Thyroid gland (tissue), 4 donors: ENCODE results near the gene LRRFIP1. TPM values are rescaled to one million over a fixed set of nuclear protein-coding genes. Genes with fewer than 3 reads are reported as not detected.

Experiments used
- DNase-seq, 2 donors: peaks; one replicate each; pipeline ENCODE4 v3.0.0-alpha.2; 2019
- H3K27ac ChIP-seq, 3 donors: fragments of 200-600 bp; sonication (generic); 1 replicate in 2 of 3; 2 replicates in 1 of 3; pipeline ENCODE4 v1.5.1; 2016 to 2019; ENCODE audit warnings: mild to moderate bottlenecking in 1 of 3, moderate library complexity in 1 of 3
- H3K27me3 ChIP-seq: fragments of 200-600 bp; sonication (generic); one replicate; pipeline ENCODE4 v1.5.1; 2019
- H3K36me3 ChIP-seq, 2 donors: fragments of 200-600 bp; sonication (generic); one replicate each; pipeline ENCODE4 v1.5.1; 2016 to 2019
- H3K4me1 ChIP-seq, 2 donors: fragments of 200-600 bp; sonication (generic); one replicate each; pipeline ENCODE4 v1.5.1; 2017 to 2019
- H3K4me3 ChIP-seq, 3 donors: fragments of 200-600 bp; sonication (generic); replicated peaks in 1 of 3; 1 replicate in 2 of 3; 2 replicates in 1 of 3; pipeline ENCODE4 v1.5.1; 2016; ENCODE audit warnings: mild to moderate bottlenecking in 1 of 3
- H3K9me3 ChIP-seq: fragments of 200-600 bp; sonication (generic); one replicate; pipeline ENCODE4 v1.5.1; 2017
- POLR2A ChIP-seq, 2 donors: fragments of 450-650 bp; IDR thresholded peaks; one replicate each; pipeline ENCODE4 v1.6.1; 2017; ENCODE audit warnings: antibody characterized with exemption in 2 of 2, mild to moderate bottlenecking in 2 of 2, moderate library complexity in 1 of 2
- WGBS, 2 donors: methylation state at CpG; one replicate each; pipeline ENCODE4 v1.1.5; 2017; 5-methylcytosine and 5-hydroxymethylcytosine counted together
- intact Hi-C: fragments of 100-400 bp; cut with DNase I; formaldehyde crosslinking; loops from one replicate; pipeline ENCODE4 v1.15.1; 2023
- total RNA-seq, 4 donors: library from RNA; depleted of rRNA; stranded (reverse); fragments of >200 nt; gene quantifications; one replicate each; pipeline ENCODE4 v1.2.3, GENCODE V29; 2016
- TF ChIP-seq, protein P1 (sequence below), 6 experiments: fragments of 200-600 bp in 3 of 6; fragments of 450-650 bp in 3 of 6; sonication (generic) in 3 of 6; IDR thresholded peaks; one replicate each; pipeline ENCODE4 v1.5.1; 2016 to 2019; ENCODE audit warnings: antibody characterized with exemption in 6 of 6, mild to moderate bottlenecking in 2 of 6, inconsistent platforms in 1 of 6, moderate library complexity in 1 of 6

LRRFIP1 gene, protein sequence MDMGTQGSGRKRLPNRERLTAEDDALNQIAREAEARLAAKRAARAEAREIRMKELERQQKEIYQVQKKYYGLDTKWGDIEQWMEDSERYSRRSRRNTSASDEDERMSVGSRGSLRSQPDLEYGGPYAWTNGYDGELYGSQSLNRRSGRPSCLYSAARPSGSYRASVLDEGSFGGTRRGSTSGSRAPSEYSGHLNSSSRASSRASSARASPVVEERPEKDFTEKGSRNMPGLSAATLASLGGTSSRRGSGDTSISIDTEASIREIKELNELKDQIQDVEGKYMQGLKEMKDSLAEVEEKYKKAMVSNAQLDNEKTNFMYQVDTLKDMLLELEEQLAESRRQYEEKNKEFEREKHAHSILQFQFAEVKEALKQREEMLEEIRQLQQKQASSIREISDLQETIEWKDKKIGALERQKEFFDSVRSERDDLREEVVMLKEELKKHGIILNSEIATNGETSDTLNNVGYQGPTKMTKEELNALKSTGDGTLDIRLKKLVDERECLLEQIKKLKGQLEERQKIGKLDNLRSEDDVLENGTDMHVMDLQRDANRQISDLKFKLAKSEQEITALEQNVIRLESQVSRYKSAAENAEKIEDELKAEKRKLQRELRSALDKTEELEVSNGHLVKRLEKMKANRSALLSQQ
- total RNA-seq, result 100 to 1,000 TPM in 2 of 4 donors, 10 to 100 TPM in 2; 76.1 to 113 (median 96.6) TPM

DNA sequence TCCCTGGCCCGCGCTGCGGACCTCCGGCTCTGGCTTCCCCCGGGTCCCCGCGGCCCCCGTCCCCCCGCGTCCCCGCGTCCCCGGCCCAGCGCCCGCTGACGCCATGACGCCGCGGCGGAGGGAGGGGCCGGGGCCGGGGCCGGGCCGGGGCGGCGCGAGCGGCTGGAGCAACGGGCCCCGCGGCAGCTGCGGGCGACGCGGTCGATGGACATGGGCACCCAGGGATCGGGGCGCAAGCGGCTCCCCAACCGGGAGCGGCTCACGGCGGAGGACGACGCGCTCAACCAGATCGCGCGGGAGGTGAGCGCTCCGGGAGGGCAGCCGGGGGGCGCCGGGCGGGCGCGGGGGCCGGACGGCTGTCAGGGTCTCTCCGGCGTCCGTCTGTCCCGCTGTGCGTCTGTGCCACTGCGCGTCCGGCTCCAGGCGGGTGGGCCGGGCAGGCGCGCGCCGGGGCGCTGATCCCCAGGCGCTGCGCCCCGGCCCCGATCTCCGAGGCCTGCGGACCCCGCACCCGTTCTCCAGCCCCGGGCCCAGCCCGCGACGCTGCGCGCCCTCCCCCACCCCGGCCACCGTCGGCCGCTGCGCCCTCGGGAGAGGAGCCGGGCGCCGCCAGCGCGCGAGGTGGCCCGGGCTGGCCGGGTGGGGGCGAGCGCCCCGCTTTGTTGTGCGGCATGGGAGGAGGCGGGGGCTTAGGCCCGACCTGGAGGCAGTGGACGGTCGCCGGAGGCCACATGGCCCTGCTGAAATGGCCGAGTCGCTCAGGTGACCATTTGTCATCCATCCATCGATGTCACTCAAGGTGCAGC is at the start of gene LRRFIP1:
Gene LRRFIP1, plus strand, starts transcription at position 147 of the 806 bp plus-strand sequence. Its CDS starts 58 bp downstream, at position 205.
- intact Hi-C loops, result loop anchor here (5.0 kb wide), 1 partner anchor 50 kb away; no protein-coding TSS in a partner anchor
- H3K36me3 ChIP-seq, result no peaks in the 10 kb centered on the region
- DNase-seq, result peak; percentile 55 to 59
- H3K9me3 ChIP-seq, result no peaks in the 10 kb centered on the region
- H3K4me1 ChIP-seq, result peaks cover 26 to 45% of the 10 kb centered on the region in 2 donors
- no peaks in the 10 kb centered on the region for H3K27me3 ChIP-seq
- peak within 1 kb of the TSS; percentile 38 to 84 (median 71) for H3K27ac ChIP-seq
- TF ChIP-seq, protein P1, sequence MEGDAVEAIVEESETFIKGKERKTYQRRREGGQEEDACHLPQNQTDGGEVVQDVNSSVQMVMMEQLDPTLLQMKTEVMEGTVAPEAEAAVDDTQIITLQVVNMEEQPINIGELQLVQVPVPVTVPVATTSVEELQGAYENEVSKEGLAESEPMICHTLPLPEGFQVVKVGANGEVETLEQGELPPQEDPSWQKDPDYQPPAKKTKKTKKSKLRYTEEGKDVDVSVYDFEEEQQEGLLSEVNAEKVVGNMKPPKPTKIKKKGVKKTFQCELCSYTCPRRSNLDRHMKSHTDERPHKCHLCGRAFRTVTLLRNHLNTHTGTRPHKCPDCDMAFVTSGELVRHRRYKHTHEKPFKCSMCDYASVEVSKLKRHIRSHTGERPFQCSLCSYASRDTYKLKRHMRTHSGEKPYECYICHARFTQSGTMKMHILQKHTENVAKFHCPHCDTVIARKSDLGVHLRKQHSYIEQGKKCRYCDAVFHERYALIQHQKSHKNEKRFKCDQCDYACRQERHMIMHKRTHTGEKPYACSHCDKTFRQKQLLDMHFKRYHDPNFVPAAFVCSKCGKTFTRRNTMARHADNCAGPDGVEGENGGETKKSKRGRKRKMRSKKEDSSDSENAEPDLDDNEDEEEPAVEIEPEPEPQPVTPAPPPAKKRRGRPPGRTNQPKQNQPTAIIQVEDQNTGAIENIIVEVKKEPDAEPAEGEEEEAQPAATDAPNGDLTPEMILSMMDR (IDR thresholded peaks at IDR 0.05), result peak in 1 of 6 experiments; percentile 15
- peak; percentile 19 to 64 for TF ChIP-seq POLR2A (IDR thresholded peaks at IDR 0.05)
- peak within 1 kb of the TSS; percentile 22 to 59 (median 28) for H3K4me3 ChIP-seq
- WGBS, 2 donors, result 0% methylated on average over 1 to 3 of the region's 114 CpGs

DNA sequence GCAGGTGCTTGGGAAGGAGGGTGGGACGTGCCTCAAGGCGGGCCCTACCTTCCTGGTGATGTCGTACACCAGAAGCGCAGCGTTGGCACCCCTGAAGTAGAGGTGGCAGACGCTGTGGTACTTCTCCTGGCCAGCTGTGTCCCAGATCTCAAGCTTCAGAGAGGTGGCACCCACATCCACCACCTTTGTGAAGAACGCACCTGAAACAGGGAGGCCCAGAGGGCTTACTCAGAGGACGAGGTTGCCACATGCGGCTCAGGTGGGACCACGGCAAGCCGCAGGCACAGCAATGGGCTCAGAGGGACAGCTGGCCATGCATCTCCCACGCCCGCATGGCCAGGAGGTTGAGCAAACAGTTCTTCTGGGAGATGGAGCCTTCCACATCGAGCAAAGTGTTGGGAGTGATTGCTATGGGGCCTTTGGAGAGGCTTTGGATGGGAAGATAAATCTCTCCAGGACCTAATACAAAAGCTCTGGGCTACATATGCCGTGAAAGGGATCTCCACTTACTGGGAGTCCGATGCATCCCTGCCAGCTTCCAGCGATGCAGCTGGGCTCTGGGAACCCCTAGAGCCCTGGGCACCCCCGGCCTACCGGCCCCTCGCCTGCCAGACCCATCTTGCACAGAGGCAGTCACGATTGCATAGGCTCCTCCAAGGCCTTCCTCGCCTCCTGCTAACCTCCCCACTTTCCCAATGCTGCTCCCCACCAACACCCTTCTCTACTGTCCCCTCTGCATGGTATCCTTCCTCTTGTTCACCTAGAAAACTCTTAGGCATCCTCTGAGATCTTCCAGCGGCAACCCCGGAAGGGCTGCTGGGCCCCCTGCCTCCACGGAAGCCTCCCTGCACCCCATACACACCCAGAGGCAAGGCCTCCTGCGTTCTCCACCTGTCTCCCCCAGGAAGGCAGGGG is 49.2 kb upstream of the LRRFIP1 start:
- no peak for TF ChIP-seq POLR2A (IDR thresholded peaks at IDR 0.05)
- TF ChIP-seq, protein P1 (IDR thresholded peaks at IDR 0.05), result no peak
- Histone ChIP-seq H3K27ac (no peak overlapping the region), H3K4me3 (no peak overlapping the region), H3K9me3 (no peaks in the 10 kb centered on the region), H3K27me3 (no peaks in the 10 kb centered on the region), H3K4me1 (peaks cover 24 to 29% of the 10 kb centered on the region in 2 donors), H3K36me3 (no peaks in the 10 kb centered on the region)
- DNase-seq, result no peak
- intact Hi-C loops, result loop anchor here (5.0 to 10.0 kb wide), 2 partner anchors 49 to 423 kb away; partner anchors contain the start of gene LRRFIP1
- 94 to 95% methylated on average over 26 of the region's 26 CpGs for WGBS, 2 donors

DNA sequence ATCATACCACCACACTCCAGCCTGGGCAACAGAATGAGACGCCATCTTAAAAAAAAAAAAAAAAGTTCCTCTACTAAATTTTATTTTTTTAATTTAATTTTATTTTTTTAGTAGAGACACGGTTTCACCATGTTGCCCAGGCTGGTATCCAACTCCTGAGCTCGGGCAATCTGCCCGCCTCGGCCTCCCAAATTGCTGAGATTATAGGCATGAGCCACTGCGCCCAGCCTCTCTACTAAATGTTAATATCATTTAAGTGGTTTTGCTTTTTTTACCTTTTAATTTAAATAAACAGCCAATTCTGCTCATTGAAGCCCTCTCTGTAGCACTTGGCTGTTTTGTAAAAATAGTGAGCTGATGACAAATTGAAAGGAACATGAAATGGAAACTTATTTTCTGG is 46.1 kb upstream of the LRRFIP1 start:
- Histone ChIP-seq H3K27ac (peak overlapping the region; percentile 87 to 97 (median 89)), H3K4me3 (no peak overlapping the region), H3K27me3 (no peaks in the 10 kb centered on the region), H3K4me1 (peaks cover 25 to 27% of the 10 kb centered on the region in 2 donors), H3K36me3 (no peaks in the 10 kb centered on the region), H3K9me3 (no peaks in the 10 kb centered on the region)
- WGBS, 2 donors, result 60 to 72% methylated on average over 6 of the region's 6 CpGs
- DNase-seq, result peak; percentile 64 to 69
- TF ChIP-seq, protein P1 (IDR thresholded peaks at IDR 0.05), result no peak
- no peak for TF ChIP-seq POLR2A (IDR thresholded peaks at IDR 0.05)
- intact Hi-C loops, result loop anchor here (5.0 to 10.0 kb wide), 2 partner anchors 83 to 161 kb away; no protein-coding TSS in a partner anchor
